K562 (cell line): ENCODE data around the gene POLR1C. TPM values are rescaled to one million over a fixed set of nuclear protein-coding genes. Genes with fewer than 3 reads are reported as not detected.
A peak's percentile ranks its signal among the peaks of the same experiment; 100 is the strongest.

Experiments
- CSDE1 ChIP-seq, 2 experiments: fragments of 450-650 bp; IDR thresholded peaks; 2 replicates each; pipeline ENCODE4 v1.6.1; 2016; ENCODE audit warnings: mild to moderate bottlenecking in 1 of 2
- HNRNPLL ChIP-seq: fragments of 200-400 bp; formaldehyde crosslinking; IDR thresholded peaks from 2 replicates; pipeline ENCODE4 v1.6.1; 2017; ENCODE audit warnings: low read length, low read depth, mild to moderate bottlenecking; ENCODE audit not compliant: poor library complexity, severe bottlenecking
- LCOR ChIP-seq: sonication (generic); formaldehyde crosslinking; IDR thresholded peaks from 2 replicates; pipeline ENCODE4 v1.8.0; 2022; ENCODE audit warnings: mild to moderate bottlenecking, missing genetic modification reagents
- MBD2 ChIP-seq: sonication (generic); IDR thresholded peaks from 2 replicates; pipeline ENCODE4 v1.6.1; 2016; ENCODE audit warnings: low read depth, borderline replicate concordance
- NCOA1 ChIP-seq: fragments of 450-650 bp; IDR thresholded peaks from 2 replicates; pipeline ENCODE4 v1.6.1; 2016; ENCODE audit warnings: low read depth
- PKNOX1 ChIP-seq: fragments of 450-650 bp; IDR thresholded peaks from 2 replicates; pipeline ENCODE4 v1.6.1; 2016
- POU5F1 ChIP-seq: fragments of 150-350 bp; IDR thresholded peaks from 2 replicates; pipeline ENCODE4 v1.6.1; 2014; ENCODE audit warnings: borderline replicate concordance, low read length, low read depth, mild to moderate bottlenecking; ENCODE audit not compliant: partially characterized antibody
- SETDB1 ChIP-seq: IDR thresholded peaks from one replicate; pipeline ENCODE4 v1.6.1; 2012; ENCODE audit warnings: low read length, control low read depth, inconsistent platforms
- SIN3A ChIP-seq, 2 experiments: fragments of 150-350 bp in 1 of 2; IDR thresholded peaks; 2 replicates each; pipeline ENCODE4 v1.6.1; 2011 to 2016; ENCODE audit warnings: borderline replicate concordance in 2 of 2, low read depth in 2 of 2, low read length in 2 of 2, mild to moderate bottlenecking in 2 of 2, moderate library complexity in 2 of 2; ENCODE audit not compliant: control insufficient read depth in 1 of 2
- SIN3B ChIP-seq: fragments of 450-650 bp; IDR thresholded peaks from 2 replicates; pipeline ENCODE4 v1.6.1; 2017; ENCODE audit warnings: low read depth, mild to moderate bottlenecking, moderate library complexity
- TAL1 ChIP-seq: fragments of 450-650 bp; IDR thresholded peaks from 2 replicates; pipeline ENCODE4 v1.6.1; 2016; ENCODE audit warnings: mild to moderate bottlenecking
- TBL1XR1 ChIP-seq, 2 experiments: IDR thresholded peaks; 2 replicates each; pipeline ENCODE4 v1.6.1; 2012; ENCODE audit warnings: improper control_type of control experiment in 2 of 2, low read length in 2 of 2, mild to moderate bottlenecking in 1 of 2
- UBTF ChIP-seq, 2 experiments: IDR thresholded peaks; 2 replicates each; pipeline ENCODE4 v1.6.1; 2012; ENCODE audit warnings: improper control_type of control experiment in 2 of 2, low read depth in 2 of 2, low read length in 2 of 2, borderline replicate concordance in 1 of 2
- ZEB2 ChIP-seq: fragments of 450-650 bp; IDR thresholded peaks from 2 replicates; pipeline ENCODE4 v1.6.1; 2016
- ZNF165 ChIP-seq: fragments of 250-450 bp; sonication (Bioruptor Pico); IDR thresholded peaks from 2 replicates; pipeline ENCODE4 v1.4.0; 2020; ENCODE audit warnings: borderline replicate concordance
- ZNF184 ChIP-seq: sonication (generic); formaldehyde crosslinking; IDR thresholded peaks from 2 replicates; pipeline ENCODE4 v1.5.0; 2020; ENCODE audit warnings: missing genetic modification reagents
- polyA plus RNA-seq, 8 experiments: library from polyadenylated mRNA; depleted of rRNA in 4 of 8; stranded (reverse) in 5 of 8; unstranded in 3 of 8; fragments of >200 nt; fragmentation: Nextera tagmentation in 2 of 8; fragmentation: Illumina TruSeq in 1 of 8; extraction: Ambion mirVana in 2 of 8; extraction: Trizol in 1 of 8; gene quantifications; 2 replicates each; pipeline versions ENCODE4 v1.2.1 to v1.2.3, GENCODE V29; 2011 to 2014; ENCODE audit warnings: inconsistent platforms in 1 of 8, missing spikeins in 1 of 8
- total RNA-seq, 7 experiments: library from RNA; depleted of rRNA in 6 of 7; stranded (reverse); fragments of >200 nt in 6 of 7; fragmentation: Illumina TruSeq in 2 of 7; extraction: Trizol in 2 of 7; gene quantifications; 2 replicates each; pipeline versions ENCODE4 v1.2.1 to v1.2.3, GENCODE V29; 2011 to 2021; ENCODE audit warnings: low replicate concordance in 1 of 7
- TF ChIP-seq, protein P1 (sequence below): fragments of 450-650 bp; IDR thresholded peaks from 2 replicates; pipeline ENCODE4 v1.6.1; 2018; ENCODE audit warnings: mild to moderate bottlenecking, low read depth; ENCODE audit not compliant: partially characterized antibody
- TF ChIP-seq, protein P2 (sequence below): IDR thresholded peaks from 3 replicates; pipeline ENCODE4 v1.6.1; 2011; ENCODE audit warnings: borderline replicate concordance, mild to moderate bottlenecking; ENCODE audit not compliant: insufficient read length, insufficient read depth
- TF ChIP-seq, protein P3 (sequence below), 2 experiments: fragments of 450-650 bp; conservative IDR thresholded peaks; 2 replicates each; pipeline ENCODE4 v1.6.1; 2017; ENCODE audit warnings: mild to moderate bottlenecking in 2 of 2, moderate library complexity in 2 of 2

The POLR1C gene
- total and polyA plus RNA-seq, 9 of the 15 experiments (the other 6 are each of a cell fraction or from before 2014, with no cell fraction given): 83.5 to 429 (median 120) TPM

GRCh38 chr6:43516697-43517504, at the start of gene POLR1C, which contains the start of gene YIPF3 (continued):
- TF ChIP-seq UBTF (IDR thresholded peaks at IDR 0.05; ENCODE audit: borderline replicate concordance in 1 of 2, low read depth in 2 of 2, low read length in 2 of 2) (peak in 1 of 2 experiments; percentile 99; a peak in 3 of 4 replicates), TAL1 (no peak), ZNF184 (CRISPR knock-in tag) (no peak), MBD2 (peak; percentile 53; the same call in 1 of the 2 replicates), ZNF165 (CRISPR knock-in tag) (no peak), CSDE1 (IDR thresholded peaks at IDR 0.05) (peak in 1 of 2 experiments; percentile 90; a peak in 2 of 4 replicates), TBL1XR1 (IDR thresholded peaks at IDR 0.05; ENCODE audit: low read length in 2 of 2) (peak in 1 of 2 experiments; percentile 56; a peak in 1 of 4 replicates), POU5F1 (peak; percentile 56), NCOA1 (peak; percentile 96), ZEB2 (peak; percentile 91), HNRNPLL (peak; percentile 25), SIN3A (IDR thresholded peaks at IDR 0.05; ENCODE audit: borderline replicate concordance in 2 of 2, control insufficient read depth in 1 of 2, low read depth in 2 of 2, low read length in 2 of 2) (peak; percentile 96 to 98), SETDB1 (peak; percentile 13), LCOR (CRISPR knock-in tag) (peak; percentile 92; the same call in 1 of the 2 replicates), PKNOX1 (peak; percentile 67), SIN3B (peak; percentile 80)
- TF ChIP-seq, protein P1, sequence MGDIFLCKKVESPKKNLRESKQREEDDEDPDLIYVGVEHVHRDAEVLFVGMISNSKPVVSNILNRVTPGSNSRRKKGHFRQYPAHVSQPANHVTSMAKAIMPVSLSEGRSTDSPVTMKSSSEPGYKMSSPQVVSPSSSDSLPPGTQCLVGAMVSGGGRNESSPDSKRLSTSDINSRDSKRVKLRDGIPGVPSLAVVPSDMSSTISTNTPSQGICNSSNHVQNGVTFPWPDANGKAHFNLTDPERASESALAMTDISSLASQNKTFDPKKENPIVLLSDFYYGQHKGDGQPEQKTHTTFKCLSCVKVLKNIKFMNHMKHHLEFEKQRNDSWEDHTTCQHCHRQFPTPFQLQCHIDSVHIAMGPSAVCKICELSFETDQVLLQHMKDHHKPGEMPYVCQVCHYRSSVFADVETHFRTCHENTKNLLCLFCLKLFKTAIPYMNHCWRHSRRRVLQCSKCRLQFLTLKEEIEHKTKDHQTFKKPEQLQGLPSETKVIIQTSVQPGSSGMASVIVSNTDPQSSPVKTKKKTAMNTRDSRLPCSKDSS: no peak
- TF ChIP-seq, protein P2, sequence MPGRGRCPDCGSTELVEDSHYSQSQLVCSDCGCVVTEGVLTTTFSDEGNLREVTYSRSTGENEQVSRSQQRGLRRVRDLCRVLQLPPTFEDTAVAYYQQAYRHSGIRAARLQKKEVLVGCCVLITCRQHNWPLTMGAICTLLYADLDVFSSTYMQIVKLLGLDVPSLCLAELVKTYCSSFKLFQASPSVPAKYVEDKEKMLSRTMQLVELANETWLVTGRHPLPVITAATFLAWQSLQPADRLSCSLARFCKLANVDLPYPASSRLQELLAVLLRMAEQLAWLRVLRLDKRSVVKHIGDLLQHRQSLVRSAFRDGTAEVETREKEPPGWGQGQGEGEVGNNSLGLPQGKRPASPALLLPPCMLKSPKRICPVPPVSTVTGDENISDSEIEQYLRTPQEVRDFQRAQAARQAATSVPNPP: no peak
- TF ChIP-seq, protein P3, sequence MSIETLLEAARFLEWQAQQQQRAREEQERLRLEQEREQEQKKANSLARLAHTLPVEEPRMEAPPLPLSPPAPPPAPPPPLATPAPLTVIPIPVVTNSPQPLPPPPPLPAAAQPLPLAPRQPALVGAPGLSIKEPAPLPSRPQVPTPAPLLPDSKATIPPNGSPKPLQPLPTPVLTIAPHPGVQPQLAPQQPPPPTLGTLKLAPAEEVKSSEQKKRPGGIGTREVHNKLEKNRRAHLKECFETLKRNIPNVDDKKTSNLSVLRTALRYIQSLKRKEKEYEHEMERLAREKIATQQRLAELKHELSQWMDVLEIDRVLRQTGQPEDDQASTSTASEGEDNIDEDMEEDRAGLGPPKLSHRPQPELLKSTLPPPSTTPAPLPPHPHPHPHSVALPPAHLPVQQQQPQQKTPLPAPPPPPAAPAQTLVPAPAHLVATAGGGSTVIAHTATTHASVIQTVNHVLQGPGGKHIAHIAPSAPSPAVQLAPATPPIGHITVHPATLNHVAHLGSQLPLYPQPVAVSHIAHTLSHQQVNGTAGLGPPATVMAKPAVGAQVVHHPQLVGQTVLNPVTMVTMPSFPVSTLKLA (conservative IDR thresholded peaks at IDR 0.05): peak; percentile 94 to 98
